IMR-90 (cell line): Measurements from ENCODE around the gene RPL10. TPM values are rescaled to one million over a fixed set of nuclear protein-coding genes. Genes with fewer than 3 reads are reported as not detected.

Source experiments
- ATAC-seq: fragments of 200-7000 bp; cut with Tn5 transposase; 2 replicates; pipeline ENCODE4 v1.9.1; 2020; ENCODE audit warnings: low read depth, mild to moderate bottlenecking, moderate library complexity
- BruUV-seq: library from RNA; stranded (reverse); fragments of 400-500 nt; replicated peaks from 2 replicates; lab custom pipeline; 2021; lab: Mats Ljungman, UMichigan
- CTCF ChIA-PET: fragments of 300-600 bp; formaldehyde crosslinking; extraction: SDS; loops from one replicate; lab custom pipeline; 2021; ENCODE audit warnings: antibody characterized with exemption; lab: Yijun Ruan, JAX
- POLR2A ChIA-PET: fragments of 300-600 bp; sonication (Branson Sonifier 250); formaldehyde crosslinking; loops from one replicate; lab custom pipeline; 2022; ENCODE audit warnings: antibody characterized with exemption; ENCODE audit not compliant: unreplicated experiment; lab: Charles Lee
- DNase-seq: peaks from one replicate; pipeline ENCODE4 v3.0.0; 2013
- H2AFZ ChIP-seq: replicated peaks from 2 replicates; pipeline ENCODE3; 2013; ENCODE audit warnings: low read length, mild to moderate bottlenecking; ENCODE audit not compliant: poor library complexity
- H2AK5ac ChIP-seq: 2 replicates; pipeline ENCODE4 v1.6.1; 2013; ENCODE audit warnings: low read depth, low read length, inconsistent platforms
- H2AK9ac ChIP-seq: replicated peaks from 2 replicates; pipeline ENCODE3; 2013; ENCODE audit warnings: mild to moderate bottlenecking, low read depth, low read length, moderate library complexity; ENCODE audit not compliant: poor library complexity
- H2BK120ac ChIP-seq: 2 replicates; pipeline ENCODE4 v1.6.1; 2013; ENCODE audit warnings: low read depth, low read length, inconsistent platforms
- H2BK15ac ChIP-seq: 3 replicates; pipeline ENCODE4 v1.6.1; 2013; ENCODE audit warnings: low read depth, low read length, inconsistent platforms
- H2BK20ac ChIP-seq: 2 replicates; pipeline ENCODE4 v1.6.1; 2013; ENCODE audit warnings: low read depth, mild to moderate bottlenecking, inconsistent platforms, low read length, moderate library complexity
- H2BK5ac ChIP-seq: 2 replicates; pipeline ENCODE4 v1.6.1; 2013; ENCODE audit warnings: mild to moderate bottlenecking, low read depth, low read length, inconsistent platforms; ENCODE audit not compliant: poor library complexity, severe bottlenecking
- H3K14ac ChIP-seq: replicated peaks from 2 replicates; pipeline ENCODE4 v1.6.1; 2013; ENCODE audit warnings: low read depth, low read length, inconsistent platforms
- H3K18ac ChIP-seq: 2 replicates; pipeline ENCODE4 v1.6.1; 2013; ENCODE audit warnings: low read depth, low read length, control low read depth
- H3K23ac ChIP-seq: 2 replicates; pipeline ENCODE4 v1.6.1; 2013; ENCODE audit warnings: low read depth, low read length, inconsistent platforms
- H3K27ac ChIP-seq: 2 replicates; pipeline ENCODE4 v1.5.1; 2013; ENCODE audit warnings: mild to moderate bottlenecking, control low read depth, low read length; ENCODE audit not compliant: insufficient read depth
- H3K27me3 ChIP-seq: 2 replicates; pipeline ENCODE4 v1.6.1; 2013; ENCODE audit warnings: low read length; ENCODE audit not compliant: control insufficient read depth, insufficient read depth
- H3K36me3 ChIP-seq: 2 replicates; pipeline ENCODE4 v1.6.1; 2013; ENCODE audit warnings: low read length, mixed read lengths; ENCODE audit not compliant: control insufficient read depth, insufficient read depth
- H3K4ac ChIP-seq: 2 replicates; pipeline ENCODE4 v1.6.1; 2013; ENCODE audit warnings: low read depth, low read length, inconsistent platforms
- H3K4me1 ChIP-seq: 2 replicates; pipeline ENCODE4 v1.6.1; 2013; ENCODE audit warnings: low read length, mixed read lengths; ENCODE audit not compliant: control insufficient read depth, insufficient read depth
- H3K4me2 ChIP-seq: 2 replicates; pipeline ENCODE4 v1.6.1; 2013; ENCODE audit warnings: low read depth, mild to moderate bottlenecking, control low read depth, low read length, moderate library complexity
- H3K4me3 ChIP-seq: 2 replicates; pipeline ENCODE4 v1.5.1; 2013; ENCODE audit warnings: low read depth, mild to moderate bottlenecking, control low read depth, low read length, moderate library complexity; ENCODE audit not compliant: insufficient read depth
- H3K56ac ChIP-seq: 2 replicates; pipeline ENCODE4 v1.6.1; 2013; ENCODE audit warnings: low read length, inconsistent platforms; ENCODE audit not compliant: insufficient read depth; ENCODE audit errors: extremely low read depth
- H3K79me1 ChIP-seq, 2 experiments: 2 replicates each; pipeline ENCODE4 v1.6.1; 2013; ENCODE audit warnings: low read length in 2 of 2, inconsistent platforms in 1 of 2, low read depth in 1 of 2
- H3K9ac ChIP-seq: 2 replicates; pipeline ENCODE4 v1.6.1; 2013; ENCODE audit warnings: low read depth, low read length, control low read depth
- H3K9me1 ChIP-seq: 2 replicates; pipeline ENCODE4 v1.6.1; 2013; ENCODE audit warnings: low read length, inconsistent platforms; ENCODE audit not compliant: insufficient read depth
- H3K9me3 ChIP-seq: 2 replicates; pipeline ENCODE4 v1.6.1; 2013; ENCODE audit warnings: low read length; ENCODE audit not compliant: control insufficient read depth, insufficient read depth
- H4K20me1 ChIP-seq: 2 replicates; pipeline ENCODE4 v1.6.1; 2013; ENCODE audit warnings: low read length, inconsistent platforms; ENCODE audit not compliant: insufficient read depth
- H4K5ac ChIP-seq: 2 replicates; pipeline ENCODE4 v1.6.1; 2013; ENCODE audit warnings: mild to moderate bottlenecking, low read depth, low read length, control low read depth
- H4K8ac ChIP-seq, 2 experiments: 2 replicates each; pipeline ENCODE4 v1.6.1; 2013; ENCODE audit warnings: low read depth in 2 of 2, low read length in 2 of 2, control low read depth in 1 of 2, inconsistent platforms in 1 of 2
- H4K91ac ChIP-seq: 2 replicates; pipeline ENCODE4 v1.6.1; 2013; ENCODE audit warnings: low read depth, low read length, inconsistent platforms; ENCODE audit not compliant: insufficient read depth
- BHLHE40 ChIP-seq: fragments of 150-350 bp; IDR thresholded peaks from 2 replicates; pipeline ENCODE4 v1.6.1; 2016; ENCODE audit warnings: mild to moderate bottlenecking, low read depth, low read length
- CEBPB ChIP-seq: IDR thresholded peaks from 2 replicates; pipeline ENCODE4 v1.6.1; 2012; ENCODE audit warnings: low read depth, low read length, improper control_type of control experiment
- CHD1 ChIP-seq: IDR thresholded peaks from 2 replicates; pipeline ENCODE4 v1.6.1; 2012; ENCODE audit warnings: low read depth, low read length, improper control_type of control experiment
- FOS ChIP-seq: fragments of 150-350 bp; IDR thresholded peaks from 2 replicates; pipeline ENCODE4 v1.6.1; 2016; ENCODE audit warnings: low read depth, low read length
- MAFK ChIP-seq: IDR thresholded peaks from 2 replicates; pipeline ENCODE4 v1.6.1; 2012; ENCODE audit warnings: low read depth, low read length, improper control_type of control experiment
- MAZ ChIP-seq: IDR thresholded peaks from 2 replicates; pipeline ENCODE4 v1.6.1; 2012; ENCODE audit warnings: low read depth, mild to moderate bottlenecking, low read length, improper control_type of control experiment, moderate library complexity, borderline replicate concordance
- MXI1 ChIP-seq: IDR thresholded peaks from 2 replicates; pipeline ENCODE4 v1.6.1; 2012; ENCODE audit warnings: low read depth, mild to moderate bottlenecking, low read length, moderate library complexity, borderline replicate concordance
- NFE2L2 ChIP-seq: fragments of 150-350 bp; IDR thresholded peaks from 2 replicates; pipeline ENCODE4 v1.6.1; 2016; ENCODE audit warnings: low read depth, mild to moderate bottlenecking, low read length
- POLR2A ChIP-seq: IDR thresholded peaks from 2 replicates; pipeline ENCODE4 v1.6.1; 2012; ENCODE audit warnings: mild to moderate bottlenecking, low read depth, low read length
- RAD21 ChIP-seq: IDR thresholded peaks from 2 replicates; pipeline ENCODE4 v1.6.1; 2012; ENCODE audit warnings: low read length, improper control_type of control experiment
- RCOR1 ChIP-seq: IDR thresholded peaks from 2 replicates; pipeline ENCODE4 v1.6.1; 2012; ENCODE audit warnings: mild to moderate bottlenecking, low read length, improper control_type of control experiment; ENCODE audit not compliant: insufficient replicate concordance
- RFX5 ChIP-seq: IDR thresholded peaks from 2 replicates; pipeline ENCODE4 v1.8.0; 2012; ENCODE audit warnings: low read depth, mild to moderate bottlenecking, low read length, moderate library complexity
- SMC3 ChIP-seq: fragments of 150-350 bp; IDR thresholded peaks from 2 replicates; pipeline ENCODE4 v1.6.1; 2016; ENCODE audit warnings: low read depth, mild to moderate bottlenecking, antibody characterized with exemption, low read length, moderate library complexity
- WGBS, 2 experiments: methylation state at CpG; one replicate each; pipeline versions ENCODE4 v1.1.5 to v1.1.7; 2013; ENCODE audit warnings: missing lambda C conversion rate in 2 of 2; ENCODE audit not compliant: insufficient read length in 1 of 2; ENCODE audit errors: extremely low coverage in 2 of 2; 5-methylcytosine and 5-hydroxymethylcytosine counted together
- dilution Hi-C: fragments of 300-500 bp; cut with HindIII; formaldehyde crosslinking; loops from one replicate; pipeline ENCODE4 v1.14.3; 2018; ENCODE audit warnings: low sequenced_read_pairs; ENCODE audit not compliant: unreplicated experiment
- in situ Hi-C: fragments of 300-500 bp; cut with MboI; formaldehyde crosslinking; loops from 3 replicates; pipeline ENCODE4 v1.14.3; 2019; ENCODE audit warnings: low sequenced_read_pairs, inconsistent platforms, mixed read lengths
- intact Hi-C: fragments of 100-400 bp; cut with micrococcal nuclease; formaldehyde crosslinking; loops from 2 replicates; pipeline ENCODE4 v1.10.0; 2022
- polyA plus RNA-seq, 3 experiments: library from polyadenylated mRNA; depleted of rRNA; stranded (reverse); fragments of >200 nt; gene quantifications; 2 replicates each; pipeline ENCODE4 v1.2.3, GENCODE V29; 2012; ENCODE audit warnings: low replicate concordance in 1 of 3
- total RNA-seq: library from RNA; depleted of rRNA; stranded (reverse); fragments of >200 nt; gene quantifications from 2 replicates; pipeline ENCODE4 v1.2.3, GENCODE V29; 2012
- TF ChIP-seq, protein P1 (sequence below): fragments of 150-350 bp; IDR thresholded peaks from 2 replicates; pipeline ENCODE4 v1.6.1; 2016; ENCODE audit warnings: low read depth, mild to moderate bottlenecking, low read length, moderate library complexity, borderline replicate concordance
- TF ChIP-seq, protein P2 (sequence below): fragments of 150-350 bp; IDR thresholded peaks from 2 replicates; pipeline ENCODE4 v1.6.1; 2017; ENCODE audit warnings: mild to moderate bottlenecking, antibody characterized with exemption, low read length, low read depth
- TF ChIP-seq, protein P3 (sequence below): conservative IDR thresholded peaks from 2 replicates; pipeline ENCODE4 v1.5.1; 2012; ENCODE audit warnings: mild to moderate bottlenecking, low read depth, low read length, improper control_type of control experiment

Gene RPL10
- total and polyA plus RNA-seq, 2 of the 4 experiments (the other 2 are of a cell fraction), result 1,582 to 7,467 TPM

DNA sequence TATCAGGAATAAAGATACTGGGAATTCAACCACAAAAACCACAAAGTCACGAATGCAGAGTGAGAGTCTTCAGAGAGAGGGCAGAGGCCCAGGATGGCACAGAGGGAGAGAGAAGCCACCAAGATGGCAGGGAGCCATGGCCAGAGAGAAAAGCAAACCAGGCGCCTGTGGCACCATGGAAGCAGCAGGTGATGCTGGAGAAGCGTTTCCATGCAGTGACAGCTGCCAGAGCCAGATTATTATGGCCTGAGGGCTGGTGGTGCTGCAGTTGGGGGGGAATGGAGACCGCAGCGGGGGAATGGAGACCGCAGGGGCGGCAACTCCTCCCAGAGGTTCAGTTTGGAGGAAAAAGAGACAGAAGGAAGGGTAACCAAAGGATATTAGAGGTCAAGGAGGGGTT is 19.0 kb downstream of the RPL10 start:
- no peak overlapping the region for H2AFZ ChIP-seq
- no peak overlapping the region for H3K4ac ChIP-seq
- intact Hi-C loops (no loop called here), in situ Hi-C loops (no loop called here), dilution Hi-C loops (no loop called here)
- peaks cover 3% of the 10 kb centered on the region; the same call in 1 of the 2 replicates for H3K9me1 ChIP-seq
- H3K4me2 ChIP-seq, result no peak overlapping the region
- no peak overlapping the region for H3K18ac ChIP-seq
- no TSS peak for BruUV-seq
- no peak overlapping the region for H2BK120ac ChIP-seq
- H2AK5ac ChIP-seq, result no peak overlapping the region
- ATAC-seq (no peak), DNase-seq (no peak)
- no peak overlapping the region for H2BK5ac ChIP-seq
- H2BK15ac ChIP-seq, result no peak overlapping the region
- H3K79me1 ChIP-seq, result peaks cover 0 to 9% of the 10 kb centered on the region in 2 experiments; a peak in 2 of 4 replicates
- H3K56ac ChIP-seq, result no peak overlapping the region
- no peak overlapping the region for H3K9ac ChIP-seq
- no peak overlapping the region for H4K91ac ChIP-seq
- no peak overlapping the region for H3K4me3 ChIP-seq
- no peaks in the 10 kb centered on the region for H4K20me1 ChIP-seq
- no peaks in the 10 kb centered on the region for H3K4me1 ChIP-seq
- no peak overlapping the region for H4K8ac ChIP-seq
- WGBS, 2 experiments, result 66% methylated on average over 4 of the region's 7 CpGs; no CpG with 5 or more reads in 1 of the 2 experiments
- POLR2A ChIA-PET, result no interaction called here
- H3K27ac ChIP-seq, result no peak overlapping the region
- H4K5ac ChIP-seq, result no peak overlapping the region
- H3K23ac ChIP-seq, result no peak overlapping the region
- peaks cover 13% of the 10 kb centered on the region for H3K36me3 ChIP-seq
- no peaks in the 10 kb centered on the region for H3K27me3 ChIP-seq
- CTCF ChIA-PET, result no interaction called here
- no peak overlapping the region for H3K14ac ChIP-seq
- H2BK20ac ChIP-seq, result no peak overlapping the region
- H3K9me3 ChIP-seq, result no peaks in the 10 kb centered on the region
- no peak overlapping the region for H2AK9ac ChIP-seq
- no peak for TF ChIP-seq CEBPB
- no peak for TF ChIP-seq RFX5
- no peak for TF ChIP-seq SMC3
- TF ChIP-seq, protein P1, sequence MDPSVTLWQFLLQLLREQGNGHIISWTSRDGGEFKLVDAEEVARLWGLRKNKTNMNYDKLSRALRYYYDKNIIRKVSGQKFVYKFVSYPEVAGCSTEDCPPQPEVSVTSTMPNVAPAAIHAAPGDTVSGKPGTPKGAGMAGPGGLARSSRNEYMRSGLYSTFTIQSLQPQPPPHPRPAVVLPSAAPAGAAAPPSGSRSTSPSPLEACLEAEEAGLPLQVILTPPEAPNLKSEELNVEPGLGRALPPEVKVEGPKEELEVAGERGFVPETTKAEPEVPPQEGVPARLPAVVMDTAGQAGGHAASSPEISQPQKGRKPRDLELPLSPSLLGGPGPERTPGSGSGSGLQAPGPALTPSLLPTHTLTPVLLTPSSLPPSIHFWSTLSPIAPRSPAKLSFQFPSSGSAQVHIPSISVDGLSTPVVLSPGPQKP, result no peak
- TF ChIP-seq MAZ, result no peak
- no peak for TF ChIP-seq NFE2L2
- no peak for TF ChIP-seq BHLHE40
- no peak for TF ChIP-seq FOS
- no peak for TF ChIP-seq CHD1
- TF ChIP-seq MAFK, result no peak
- TF ChIP-seq, protein P2, sequence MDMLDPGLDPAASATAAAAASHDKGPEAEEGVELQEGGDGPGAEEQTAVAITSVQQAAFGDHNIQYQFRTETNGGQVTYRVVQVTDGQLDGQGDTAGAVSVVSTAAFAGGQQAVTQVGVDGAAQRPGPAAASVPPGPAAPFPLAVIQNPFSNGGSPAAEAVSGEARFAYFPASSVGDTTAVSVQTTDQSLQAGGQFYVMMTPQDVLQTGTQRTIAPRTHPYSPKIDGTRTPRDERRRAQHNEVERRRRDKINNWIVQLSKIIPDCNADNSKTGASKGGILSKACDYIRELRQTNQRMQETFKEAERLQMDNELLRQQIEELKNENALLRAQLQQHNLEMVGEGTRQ, result no peak
- TF ChIP-seq RAD21, result no peak
- no peak for TF ChIP-seq POLR2A
- no peak for TF ChIP-seq MXI1
- no peak for TF ChIP-seq RCOR1
- TF ChIP-seq, protein P3, sequence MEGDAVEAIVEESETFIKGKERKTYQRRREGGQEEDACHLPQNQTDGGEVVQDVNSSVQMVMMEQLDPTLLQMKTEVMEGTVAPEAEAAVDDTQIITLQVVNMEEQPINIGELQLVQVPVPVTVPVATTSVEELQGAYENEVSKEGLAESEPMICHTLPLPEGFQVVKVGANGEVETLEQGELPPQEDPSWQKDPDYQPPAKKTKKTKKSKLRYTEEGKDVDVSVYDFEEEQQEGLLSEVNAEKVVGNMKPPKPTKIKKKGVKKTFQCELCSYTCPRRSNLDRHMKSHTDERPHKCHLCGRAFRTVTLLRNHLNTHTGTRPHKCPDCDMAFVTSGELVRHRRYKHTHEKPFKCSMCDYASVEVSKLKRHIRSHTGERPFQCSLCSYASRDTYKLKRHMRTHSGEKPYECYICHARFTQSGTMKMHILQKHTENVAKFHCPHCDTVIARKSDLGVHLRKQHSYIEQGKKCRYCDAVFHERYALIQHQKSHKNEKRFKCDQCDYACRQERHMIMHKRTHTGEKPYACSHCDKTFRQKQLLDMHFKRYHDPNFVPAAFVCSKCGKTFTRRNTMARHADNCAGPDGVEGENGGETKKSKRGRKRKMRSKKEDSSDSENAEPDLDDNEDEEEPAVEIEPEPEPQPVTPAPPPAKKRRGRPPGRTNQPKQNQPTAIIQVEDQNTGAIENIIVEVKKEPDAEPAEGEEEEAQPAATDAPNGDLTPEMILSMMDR, result no peak
